SK-N-SH (cell line): Measurements from ENCODE around the gene RCOR3.

Experiments used
- CTCF ChIP-seq: fragments of 200-600 bp; sonication (generic); IDR thresholded peaks from 2 replicates; pipeline ENCODE4 v1.6.1; 2017; ENCODE audit warnings: antibody characterized with exemption, mild to moderate bottlenecking, moderate library complexity
- EP300 ChIP-seq, 2 experiments: IDR thresholded peaks; 2 replicates each; pipeline versions ENCODE4 v1.4.0 to v1.6.1; 2012; ENCODE audit warnings: borderline replicate concordance in 1 of 2, low read depth in 1 of 2, low read length in 1 of 2
- EZH2phosphoT487 ChIP-seq: fragments of 200-600 bp; sonication (generic); IDR thresholded peaks from 2 replicates; pipeline ENCODE4 v1.6.1; 2017; ENCODE audit warnings: low read depth, mixed run types, mild to moderate bottlenecking, antibody characterized with exemption, moderate library complexity, borderline replicate concordance
- FOXJ3 ChIP-seq: sonication (generic); formaldehyde crosslinking; IDR thresholded peaks from 2 replicates; pipeline ENCODE4 v1.5.1; 2020; ENCODE audit warnings: mild to moderate bottlenecking, missing genetic modification reagents
- JUND ChIP-seq: IDR thresholded peaks from 2 replicates; pipeline ENCODE4 v1.4.0; 2012
- MXI1 ChIP-seq: IDR thresholded peaks from 2 replicates; pipeline ENCODE4 v1.6.1; 2012; ENCODE audit warnings: mild to moderate bottlenecking, low read depth, low read length, improper control_type of control experiment
- NRF1 ChIP-seq: IDR thresholded peaks from 2 replicates; pipeline ENCODE4 v1.6.1; 2012; ENCODE audit warnings: low read depth, mild to moderate bottlenecking, low read length
- PBX3 ChIP-seq: IDR thresholded peaks from 2 replicates; pipeline ENCODE4; 2012
- POLR2AphosphoS5 ChIP-seq: IDR thresholded peaks from 2 replicates; pipeline ENCODE4 v1.6.1; 2012; ENCODE audit warnings: low read depth, low read length
- SIN3A ChIP-seq: IDR thresholded peaks from 2 replicates; pipeline ENCODE4 v1.6.1; 2012; ENCODE audit warnings: low read depth, mild to moderate bottlenecking, low read length, moderate library complexity, borderline replicate concordance
- SMC3 ChIP-seq: IDR thresholded peaks from 2 replicates; pipeline ENCODE4 v1.6.1; 2012; ENCODE audit warnings: low read depth, low read length, improper control_type of control experiment
- TCF12 ChIP-seq: IDR thresholded peaks from 2 replicates; pipeline ENCODE4 v1.4.0; 2012
- ZBTB33 ChIP-seq: IDR thresholded peaks from 2 replicates; pipeline ENCODE4 v1.4.0; 2012; ENCODE audit warnings: low read depth, borderline replicate concordance

- TF ChIP-seq CTCF (no peak), TCF12 (no peak), POLR2AphosphoS5 (no peak), SIN3A (no peak), FOXJ3 (CRISPR knock-in tag) (no peak), SMC3 (no peak), ZBTB33 (no peak), MXI1 (no peak), PBX3 (no peak), JUND (no peak), NRF1 (no peak), EZH2phosphoT487 (no peak), EP300 (IDR thresholded peaks at IDR 0.05; ENCODE audit: borderline replicate concordance in 1 of 2, low read depth in 1 of 2, low read length in 1 of 2) (no peak)
These were observed 75.8 kb downstream of the RCOR3 start for GRCh38 chr1:211334986-211335385.
